Suprapubic skin (tissue), 4 donors: ENCODE data around the gene DIP2C. TPM values are rescaled to one million over a fixed set of nuclear protein-coding genes. Genes with fewer than 3 reads are reported as not detected.
A peak's percentile ranks its signal among the peaks of the same experiment; 100 is the strongest.

ENCODE experiments used
- DNase-seq, 2 donors: peaks; one replicate each; pipeline ENCODE4 v3.0.0-alpha.2; 2019; ENCODE audit warnings: low spot score in 2 of 2
- H3K27ac ChIP-seq: fragments of 200-600 bp; sonication (generic); one replicate; pipeline ENCODE4 v1.5.1; 2019
- H3K27me3 ChIP-seq: fragments of 200-600 bp; sonication (generic); one replicate; pipeline ENCODE4 v1.5.1; 2019
- H3K36me3 ChIP-seq: fragments of 200-600 bp; sonication (generic); one replicate; pipeline ENCODE4 v1.5.1; 2019
- H3K4me1 ChIP-seq: fragments of 200-600 bp; sonication (generic); one replicate; pipeline ENCODE4 v1.5.1; 2019
- H3K4me3 ChIP-seq: fragments of 200-600 bp; sonication (generic); one replicate; pipeline ENCODE4 v1.5.1; 2019; ENCODE audit warnings: mild to moderate bottlenecking
- H3K9me3 ChIP-seq: fragments of 200-600 bp; sonication (generic); one replicate; pipeline ENCODE4 v1.5.1; 2019
- CTCF ChIP-seq, 2 donors: fragments of 200-600 bp in 1 of 2; fragments of 450-650 bp in 1 of 2; sonication (generic) in 1 of 2; IDR thresholded peaks; one replicate each; pipeline ENCODE4 v1.5.1; 2016 to 2019; ENCODE audit warnings: antibody characterized with exemption in 2 of 2, mild to moderate bottlenecking in 1 of 2, moderate library complexity in 1 of 2
- EP300 ChIP-seq: sonication (generic); formaldehyde crosslinking; IDR thresholded peaks from one replicate; pipeline ENCODE4 v1.6.1; 2017; ENCODE audit warnings: antibody characterized with exemption
- POLR2A ChIP-seq, 2 donors: fragments of 450-650 bp; IDR thresholded peaks; one replicate each; pipeline ENCODE4 v1.6.1; 2017; ENCODE audit warnings: antibody characterized with exemption in 2 of 2, mild to moderate bottlenecking in 2 of 2, moderate library complexity in 2 of 2
- POLR2AphosphoS5 ChIP-seq, 3 donors: sonication (generic); formaldehyde crosslinking; IDR thresholded peaks; one replicate each; pipeline ENCODE4 v1.6.1; 2017; ENCODE audit warnings: antibody characterized with exemption in 3 of 3
- WGBS: methylation state at CpG from one replicate; pipeline ENCODE4 v1.1.5; 2018; 5-methylcytosine and 5-hydroxymethylcytosine counted together
- total RNA-seq, 4 donors: library from RNA; depleted of rRNA; stranded (reverse); fragments of >200 nt; gene quantifications; one replicate each; pipeline ENCODE4 v1.1.0, GENCODE V29; 2016

The DIP2C gene
- total RNA-seq, 4 donors from 2014 or later = 6.7 to 23.3 (median 14.7) TPM

- WGBS = 92% methylated on average over 14 of the region's 14 CpGs
- Histone ChIP-seq H3K27me3 (no peaks in the 10 kb centered on the region), H3K4me3 (no peak overlapping the region), H3K36me3 (peaks cover 9% of the 10 kb centered on the region), H3K27ac (peak overlapping the region; percentile 64), H3K9me3 (no peaks in the 10 kb centered on the region), H3K4me1 (peaks cover 23% of the 10 kb centered on the region)
- DNase-seq = no peak
- no peak for TF ChIP-seq POLR2A (IDR thresholded peaks at IDR 0.05)
- TF ChIP-seq POLR2AphosphoS5 (IDR thresholded peaks at IDR 0.05) = no peak
- no peak for TF ChIP-seq CTCF (IDR thresholded peaks at IDR 0.05)
- no peak for TF ChIP-seq EP300
Measured at GRCh38 chr10:393787-394438, 295.6 kb downstream of the DIP2C start.

- peaks cover 23% of the 10 kb centered on the region for H3K4me1 ChIP-seq
- H3K27ac ChIP-seq = no peak overlapping the region
- no peak overlapping the region for H3K4me3 ChIP-seq
- H3K9me3 ChIP-seq = no peaks in the 10 kb centered on the region
- peaks cover 9% of the 10 kb centered on the region for H3K36me3 ChIP-seq
- WGBS = 89% methylated on average over 13 of the region's 13 CpGs
- DNase-seq = no peak
- H3K27me3 ChIP-seq = no peaks in the 10 kb centered on the region
- TF ChIP-seq POLR2AphosphoS5 (IDR thresholded peaks at IDR 0.05) (no peak), CTCF (IDR thresholded peaks at IDR 0.05) (no peak), EP300 (no peak), POLR2A (IDR thresholded peaks at IDR 0.05) (no peak)
Measured at GRCh38 chr10:393106-393745, 296.2 kb downstream of the DIP2C start.

- WGBS = 96% methylated on average over 21 of the region's 21 CpGs
- Histone ChIP-seq H3K4me3 (no peak overlapping the region), H3K27me3 (no peaks in the 10 kb centered on the region), H3K27ac (no peak overlapping the region), H3K9me3 (no peaks in the 10 kb centered on the region), H3K4me1 (peaks cover 19% of the 10 kb centered on the region), H3K36me3 (peaks cover 11% of the 10 kb centered on the region)
- no peak for DNase-seq
- no peak for TF ChIP-seq POLR2AphosphoS5 (IDR thresholded peaks at IDR 0.05)
- no peak for TF ChIP-seq POLR2A (IDR thresholded peaks at IDR 0.05)
- no peak for TF ChIP-seq EP300
- TF ChIP-seq CTCF (IDR thresholded peaks at IDR 0.05) = no peak
Measured at GRCh38 chr10:392705-393037, 296.8 kb downstream of the DIP2C start.

GRCh38 chr10:391847-392704 is 297.4 kb downstream of the DIP2C start:
- Histone ChIP-seq H3K4me1 (peaks cover 13% of the 10 kb centered on the region), H3K27ac (peak overlapping the region; percentile 57), H3K9me3 (no peaks in the 10 kb centered on the region), H3K36me3 (peaks cover 17% of the 10 kb centered on the region), H3K4me3 (no peak overlapping the region), H3K27me3 (no peaks in the 10 kb centered on the region)
- DNase-seq = no peak
- WGBS = 81% methylated on average over 27 of the region's 27 CpGs
- TF ChIP-seq CTCF (IDR thresholded peaks at IDR 0.05) (no peak), EP300 (no peak)

- Histone ChIP-seq H3K4me3 (no peak overlapping the region), H3K4me1 (peaks cover 8% of the 10 kb centered on the region), H3K27ac (no peak overlapping the region), H3K36me3 (peaks cover 22% of the 10 kb centered on the region), H3K9me3 (no peaks in the 10 kb centered on the region), H3K27me3 (no peaks in the 10 kb centered on the region)
- TF ChIP-seq POLR2AphosphoS5 (IDR thresholded peaks at IDR 0.05) (no peak), POLR2A (IDR thresholded peaks at IDR 0.05) (no peak), EP300 (no peak), CTCF (IDR thresholded peaks at IDR 0.05) (no peak)
- WGBS = 59% methylated on average over 6 of the region's 9 CpGs
- no peak for DNase-seq
Measured at GRCh38 chr10:391305-391704, 298.2 kb downstream of the DIP2C start.
